Measurements from ENCODE around the gene METTL27.

DNA sequence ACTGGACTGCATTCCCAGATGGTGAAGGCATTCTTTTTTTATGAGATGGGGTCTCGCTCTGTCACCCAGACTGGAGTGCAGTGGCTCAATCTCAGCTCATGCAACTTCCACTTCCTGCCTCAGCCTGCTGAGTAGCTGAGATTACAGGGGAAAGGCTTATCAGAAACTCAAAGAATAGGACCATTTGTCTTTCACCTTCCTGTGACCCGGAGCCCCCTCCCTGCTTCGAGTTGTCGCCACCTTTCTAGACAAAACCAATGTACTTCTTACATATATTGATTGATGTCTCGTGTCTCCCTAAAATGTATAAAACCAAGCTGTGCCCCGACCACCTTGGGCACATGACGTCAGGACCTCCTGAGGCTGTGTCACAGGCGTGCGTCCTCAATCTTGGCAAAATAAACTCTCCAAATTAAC lies 1.8 kb upstream of the METTL27 start:
- TF ChIP-seq POLR2A (IDR thresholded peaks at IDR 0.05) (no peak), POLR2AphosphoS5 (IDR thresholded peaks at IDR 0.05) (no peak), EP300 (IDR thresholded peaks at IDR 0.05) (no peak)
- TF ChIP-seq, protein P1, sequence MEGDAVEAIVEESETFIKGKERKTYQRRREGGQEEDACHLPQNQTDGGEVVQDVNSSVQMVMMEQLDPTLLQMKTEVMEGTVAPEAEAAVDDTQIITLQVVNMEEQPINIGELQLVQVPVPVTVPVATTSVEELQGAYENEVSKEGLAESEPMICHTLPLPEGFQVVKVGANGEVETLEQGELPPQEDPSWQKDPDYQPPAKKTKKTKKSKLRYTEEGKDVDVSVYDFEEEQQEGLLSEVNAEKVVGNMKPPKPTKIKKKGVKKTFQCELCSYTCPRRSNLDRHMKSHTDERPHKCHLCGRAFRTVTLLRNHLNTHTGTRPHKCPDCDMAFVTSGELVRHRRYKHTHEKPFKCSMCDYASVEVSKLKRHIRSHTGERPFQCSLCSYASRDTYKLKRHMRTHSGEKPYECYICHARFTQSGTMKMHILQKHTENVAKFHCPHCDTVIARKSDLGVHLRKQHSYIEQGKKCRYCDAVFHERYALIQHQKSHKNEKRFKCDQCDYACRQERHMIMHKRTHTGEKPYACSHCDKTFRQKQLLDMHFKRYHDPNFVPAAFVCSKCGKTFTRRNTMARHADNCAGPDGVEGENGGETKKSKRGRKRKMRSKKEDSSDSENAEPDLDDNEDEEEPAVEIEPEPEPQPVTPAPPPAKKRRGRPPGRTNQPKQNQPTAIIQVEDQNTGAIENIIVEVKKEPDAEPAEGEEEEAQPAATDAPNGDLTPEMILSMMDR (IDR thresholded peaks at IDR 0.05), result no peak

Measured in gastroesophageal sphincter (tissue), 3 donors.